Activated CD8-positive, alpha-beta memory T cell treated with anti-CD3 and anti-CD28 coated beads for 36 hours (primary cell): ENCODE measurements around the gene CDC42BPA. TPM values are rescaled to one million over a fixed set of nuclear protein-coding genes. Genes with fewer than 3 reads are reported as not detected.

Source experiments
- CTCF ChIA-PET: fragments of 350-600 bp; sonication (Branson Sonifier 250); formaldehyde crosslinking; loops from one replicate; lab custom pipeline; 2021; ENCODE audit warnings: antibody characterized with exemption; lab: Charles Lee
- POLR2A ChIA-PET: fragments of 350-600 bp; sonication (Branson Sonifier 250); formaldehyde crosslinking; loops from one replicate; lab custom pipeline; 2021; ENCODE audit warnings: antibody characterized with exemption; lab: Charles Lee
- total RNA-seq, 2 experiments: library from RNA; stranded (reverse); gene quantifications; one replicate each; pipeline ENCODE4 v1.2.3, GENCODE V29; 2021

Gene CDC42BPA
- total RNA-seq, 2 experiments from 2014 or later = 0.84 to 1.3 TPM

DNA sequence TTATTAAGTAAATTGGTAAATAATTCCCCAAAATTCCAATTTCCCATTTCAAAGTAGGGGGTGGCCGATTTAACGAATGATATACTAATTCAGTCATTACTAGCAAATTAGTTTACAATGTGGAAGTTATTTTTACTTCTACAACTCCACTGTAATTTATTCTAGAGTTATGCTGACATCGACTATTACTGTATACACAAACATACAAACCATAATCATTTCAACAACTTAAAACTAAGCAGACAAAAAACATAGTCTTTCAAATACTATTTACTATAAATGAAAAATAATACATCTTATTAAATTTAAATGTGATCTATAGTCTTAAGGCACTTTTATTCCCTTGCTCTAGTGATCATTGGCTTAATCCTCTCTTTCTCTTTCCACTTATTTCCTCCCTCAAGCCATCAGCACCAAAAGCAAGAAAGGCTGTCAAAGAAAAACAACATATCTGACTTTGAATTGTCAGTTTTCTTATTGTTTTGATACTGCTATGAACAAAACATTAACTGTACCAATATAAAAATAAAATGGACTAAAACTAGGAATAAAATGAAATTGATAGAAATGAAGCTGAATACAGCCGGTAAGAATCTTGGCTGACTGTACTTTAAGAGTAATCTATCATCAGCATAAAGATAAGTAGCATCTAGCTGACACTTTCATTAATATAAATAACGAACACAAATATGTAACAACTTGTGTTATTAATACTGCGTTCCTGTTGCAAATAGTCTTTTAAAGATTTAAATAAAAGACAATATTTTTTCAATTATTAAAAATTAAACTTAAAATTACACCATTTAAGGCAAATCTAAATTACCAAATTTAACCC is 4.1 kb downstream of the CDC42BPA start:
- ChIA-PET CTCF (interaction anchor here (0.6 kb wide), 1 partner anchor 13 kb away, joined by 3 read pairs; no protein-coding TSS in a partner anchor), POLR2A (no interaction called here)

DNA sequence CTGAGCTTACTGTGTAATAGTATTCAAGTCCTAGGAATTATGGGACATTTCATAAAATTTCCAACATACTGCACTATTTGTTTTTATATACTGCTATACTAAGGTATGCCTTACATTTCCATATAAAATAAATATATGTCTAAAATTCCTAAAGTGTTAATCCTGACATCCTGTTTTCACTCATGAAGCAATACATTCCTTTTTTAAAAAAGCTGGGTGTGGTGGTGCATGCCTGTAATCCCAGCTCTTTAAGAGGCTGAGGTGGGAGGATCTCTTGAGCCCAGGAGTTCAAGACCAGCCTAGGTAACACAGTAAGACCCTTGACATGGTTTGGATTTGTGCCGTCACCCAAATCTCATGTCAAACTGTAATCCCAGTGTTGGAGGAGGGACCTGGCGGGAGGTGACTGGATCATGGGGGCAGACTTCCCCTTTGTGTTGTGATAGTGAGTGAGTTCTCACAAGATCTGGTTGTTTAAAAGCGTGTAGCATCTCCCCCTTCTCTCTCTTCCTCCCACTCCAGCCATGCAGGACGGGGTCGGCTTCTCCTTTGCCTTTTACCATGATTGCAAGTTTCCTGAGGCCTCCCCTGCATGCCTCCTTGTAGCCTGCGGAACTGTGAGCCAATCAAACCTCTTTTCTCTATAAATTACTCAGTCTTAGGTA is 5.8 kb downstream of the CDC42BPA start:
- ChIA-PET CTCF (no interaction called here), POLR2A (no interaction called here)

DNA sequence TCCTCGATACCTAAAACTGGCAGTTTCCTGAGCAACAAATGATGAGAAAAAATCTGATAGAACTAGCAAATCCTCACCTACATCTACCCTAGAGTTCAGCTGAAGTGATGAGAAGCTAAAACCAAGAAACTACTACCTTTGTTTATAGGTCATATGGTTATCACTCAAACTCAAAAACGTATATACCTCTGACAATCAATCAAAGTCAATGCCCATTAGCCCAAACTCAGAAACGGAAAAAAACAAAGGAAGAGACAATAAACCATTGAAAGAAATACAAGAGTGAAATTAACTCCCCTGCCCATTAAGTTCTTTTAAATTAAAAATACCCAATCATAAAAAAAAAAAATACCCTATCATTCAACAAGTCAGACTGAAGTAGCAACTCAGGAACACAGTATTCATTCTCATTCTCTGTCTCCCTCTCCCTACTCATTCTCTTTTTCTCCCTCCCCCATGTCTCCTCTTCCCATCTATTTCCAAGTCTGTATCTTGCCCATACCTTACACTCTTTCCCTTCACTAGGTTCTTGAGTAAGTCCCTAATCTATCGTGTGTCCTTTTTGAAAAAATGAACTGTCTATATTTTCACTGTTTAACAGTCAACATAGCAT is 6.8 kb downstream of the CDC42BPA start:
- POLR2A ChIA-PET = no interaction called here
- CTCF ChIA-PET = no interaction called here

DNA sequence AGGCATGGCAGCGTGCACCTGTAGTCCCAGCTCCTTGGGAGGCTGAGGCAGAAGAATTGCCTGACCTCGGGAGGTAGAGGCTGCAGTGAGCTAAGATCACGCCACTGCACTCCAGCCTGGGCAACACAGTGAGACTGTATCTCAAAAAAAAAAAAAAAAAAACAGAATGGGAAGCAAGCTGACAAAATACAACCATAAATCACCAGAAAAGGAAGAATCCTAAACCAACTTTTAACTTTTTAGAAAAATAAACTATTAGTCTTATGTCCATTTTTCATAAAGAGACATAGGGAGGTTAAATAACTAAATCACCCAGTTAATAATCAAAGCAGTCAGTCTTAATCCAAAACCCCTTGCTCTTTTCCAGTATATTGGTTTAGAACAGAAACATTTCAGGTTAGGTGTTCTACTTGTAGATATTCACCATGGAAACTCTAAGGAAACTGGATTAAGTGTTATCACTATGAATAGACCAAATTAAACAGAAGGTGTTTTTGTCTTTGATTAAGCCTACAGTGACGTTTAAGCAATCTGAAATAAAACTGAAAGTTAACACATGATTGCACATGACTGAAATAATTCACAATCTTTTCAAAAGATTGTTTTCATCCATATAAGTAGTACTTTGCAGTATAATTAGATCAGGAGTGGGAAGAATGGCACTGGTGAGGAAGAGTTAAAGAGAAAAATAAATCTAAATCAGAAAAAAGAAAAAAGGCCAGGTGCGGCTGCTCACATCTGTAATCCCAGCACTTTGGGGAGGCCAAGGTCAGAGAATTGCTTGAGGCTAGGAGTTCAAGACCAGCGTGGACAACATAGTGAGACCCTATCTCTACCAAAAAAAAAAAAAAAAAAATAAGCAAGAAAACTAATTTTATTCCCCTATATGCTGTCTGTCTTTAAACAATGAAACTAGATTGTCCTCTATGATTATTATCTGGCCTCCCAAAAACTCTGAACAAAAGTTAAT is 9.6 kb downstream of the CDC42BPA start:
- ChIA-PET CTCF (no interaction called here), POLR2A (no interaction called here)

DNA sequence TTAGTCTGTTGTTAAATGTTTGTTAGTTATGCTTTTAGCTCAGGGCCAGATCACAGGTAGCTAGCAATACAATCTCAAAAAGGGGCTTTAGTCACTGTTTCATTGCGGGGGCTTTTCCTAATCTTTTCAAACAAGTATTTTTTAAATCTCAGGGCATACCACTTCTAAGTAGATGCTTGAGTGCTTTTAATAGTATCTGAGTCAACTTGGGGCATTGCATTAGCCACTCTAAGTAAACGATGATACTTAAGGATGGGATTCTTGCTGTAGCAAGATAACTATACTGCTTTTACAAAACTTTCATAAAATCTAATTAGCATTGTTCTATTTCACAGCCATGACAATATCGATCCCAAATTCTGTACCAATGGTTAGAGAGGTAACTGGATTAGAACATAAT is 11.6 kb downstream of the CDC42BPA start:
- CTCF ChIA-PET = no interaction called here
- POLR2A ChIA-PET = no interaction called here

DNA sequence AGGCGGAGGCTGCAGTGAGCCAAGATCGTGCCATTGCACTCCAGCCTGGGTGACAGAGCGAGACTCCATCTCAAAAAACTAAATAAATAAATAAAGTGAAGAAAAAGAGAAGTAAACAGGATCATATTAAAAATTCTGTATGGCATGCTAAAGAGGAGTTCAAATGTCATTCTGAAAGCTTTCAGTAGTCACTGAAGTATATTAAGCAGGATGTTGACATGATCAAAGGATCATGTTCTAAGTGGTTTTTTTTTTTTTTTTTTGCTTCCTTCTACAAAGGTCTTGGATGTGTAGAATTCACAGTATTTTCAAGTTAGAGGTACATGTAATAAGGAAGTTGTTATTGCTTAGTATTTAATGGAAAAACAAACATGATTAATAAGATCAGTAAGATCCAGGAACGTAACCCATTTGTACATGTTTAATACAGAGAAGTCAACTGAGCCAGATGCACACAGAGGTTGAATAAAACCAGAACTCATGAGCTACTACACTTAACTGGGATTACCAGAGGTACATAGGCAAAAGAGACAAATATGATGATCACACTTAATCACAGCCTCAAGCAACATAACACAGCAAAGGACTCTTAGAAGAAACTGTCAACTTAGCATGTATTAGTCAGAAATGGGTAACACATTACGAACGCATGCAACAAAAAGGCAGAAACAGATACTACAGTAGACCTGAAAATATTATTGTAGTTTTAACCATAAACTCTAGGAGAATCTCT is 12.2 kb downstream of the CDC42BPA start:
- CTCF ChIA-PET = no interaction called here
- POLR2A ChIA-PET = no interaction called here

DNA sequence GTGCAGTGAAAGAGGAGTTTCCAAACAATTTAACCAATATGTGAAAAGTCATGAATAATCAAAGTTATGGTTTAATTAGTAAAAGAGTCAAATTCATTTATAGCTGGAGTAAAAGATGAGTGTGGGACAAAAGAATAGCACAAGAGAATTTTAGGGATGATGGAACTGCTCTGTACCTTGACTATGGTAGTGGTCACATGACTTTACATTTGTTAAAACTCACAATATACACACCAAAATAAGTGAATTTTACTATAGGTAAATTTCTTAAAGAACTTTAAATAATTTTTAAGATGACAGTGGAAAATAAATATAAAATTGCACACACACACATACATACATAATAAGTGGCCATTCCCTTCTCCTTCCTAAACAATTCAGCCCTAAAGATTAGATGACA is 13.6 kb downstream of the CDC42BPA start:
- ChIA-PET POLR2A (no interaction called here), CTCF (no interaction called here)

DNA sequence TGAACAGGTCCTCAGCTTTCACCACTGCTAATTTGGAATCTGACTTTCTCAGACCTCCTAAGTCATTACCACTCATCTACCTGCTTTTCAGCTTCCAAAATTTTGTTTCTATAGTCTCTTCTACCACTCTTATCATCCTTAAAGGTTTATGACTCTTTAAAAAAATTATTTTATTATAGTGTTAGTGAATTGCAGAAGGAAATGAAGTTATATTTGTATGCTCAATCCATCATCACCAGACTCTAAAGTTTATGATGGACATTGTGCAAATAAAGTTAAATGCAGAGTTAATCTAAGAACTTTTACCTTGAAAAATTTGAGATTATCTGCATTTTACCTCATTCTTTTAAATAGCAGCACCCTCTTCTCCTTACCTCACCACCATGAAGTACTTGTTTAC is 14.6 kb downstream of the CDC42BPA start:
- CTCF ChIA-PET = no interaction called here

DNA sequence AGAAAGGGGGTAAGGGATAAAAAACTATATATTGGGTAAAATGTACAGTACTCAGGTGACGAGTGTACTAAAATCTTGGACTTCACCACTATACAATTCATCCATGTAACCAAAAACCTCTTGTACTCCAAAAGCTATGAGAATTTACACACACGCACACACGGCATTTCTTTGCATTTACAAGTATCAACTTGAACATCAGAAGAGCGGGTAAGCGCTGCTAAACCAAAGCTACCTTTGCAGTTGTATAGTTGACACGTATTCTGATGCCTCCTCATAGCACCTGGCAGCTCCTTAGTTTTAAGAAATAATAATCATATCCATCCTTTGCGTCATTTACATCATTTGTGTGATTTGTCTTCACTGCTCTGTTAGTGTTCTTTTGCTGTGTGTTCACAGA is 17.6 kb downstream of the CDC42BPA start:
- ChIA-PET POLR2A (no interaction called here), CTCF (interaction anchor here (0.7 kb wide), 1 partner anchor 13 kb away, joined by 3 read pairs; no protein-coding TSS in a partner anchor)

More for the DNA sequence above, 14.6 kb downstream of the CDC42BPA start:
- POLR2A ChIA-PET = no interaction called here

DNA sequence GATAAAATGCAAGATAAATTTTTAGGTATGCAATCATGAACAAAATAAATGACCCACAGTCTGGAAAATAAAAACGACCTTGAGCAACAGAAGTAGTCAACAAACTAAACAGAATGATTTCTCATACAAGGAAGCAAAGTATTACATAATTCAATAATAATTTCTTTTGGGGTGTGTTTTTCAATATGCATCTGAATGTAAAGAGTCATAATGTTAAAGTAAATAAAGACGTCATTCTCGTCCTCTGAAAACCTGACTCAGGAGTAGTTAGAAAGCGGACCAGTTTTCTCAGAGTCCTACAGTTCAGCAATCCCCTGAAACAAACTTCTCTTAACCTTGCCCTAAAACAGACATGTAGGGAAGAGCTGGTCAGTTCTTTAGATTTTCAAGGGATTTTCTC is 18.6 kb downstream of the CDC42BPA start:
- ChIA-PET CTCF (no interaction called here), POLR2A (interaction anchor here (0.6 kb wide), 1 partner anchor 33 kb away, joined by 3 read pairs; no protein-coding TSS in a partner anchor)

DNA sequence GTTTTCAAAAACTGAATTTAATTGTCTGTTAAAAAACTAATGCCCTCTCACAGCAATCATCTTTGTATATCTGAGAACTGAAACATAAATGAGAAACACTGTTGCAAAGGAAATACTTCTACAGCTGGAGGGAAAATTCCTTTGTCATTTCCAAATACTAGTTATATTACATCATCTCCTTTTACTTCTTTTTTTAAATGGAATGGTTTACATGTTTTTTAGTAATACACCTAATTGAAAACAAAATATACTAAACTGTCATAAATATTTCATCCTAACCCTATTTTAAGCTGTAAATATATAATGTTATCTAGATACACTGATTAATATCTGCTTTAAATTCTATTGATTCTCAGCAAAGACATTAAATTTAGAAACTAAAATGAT is 19.1 kb downstream of the CDC42BPA start:
- ChIA-PET CTCF (no interaction called here), POLR2A (interaction anchor here (0.6 kb wide), 1 partner anchor 33 kb away, joined by 3 read pairs; no protein-coding TSS in a partner anchor)

DNA sequence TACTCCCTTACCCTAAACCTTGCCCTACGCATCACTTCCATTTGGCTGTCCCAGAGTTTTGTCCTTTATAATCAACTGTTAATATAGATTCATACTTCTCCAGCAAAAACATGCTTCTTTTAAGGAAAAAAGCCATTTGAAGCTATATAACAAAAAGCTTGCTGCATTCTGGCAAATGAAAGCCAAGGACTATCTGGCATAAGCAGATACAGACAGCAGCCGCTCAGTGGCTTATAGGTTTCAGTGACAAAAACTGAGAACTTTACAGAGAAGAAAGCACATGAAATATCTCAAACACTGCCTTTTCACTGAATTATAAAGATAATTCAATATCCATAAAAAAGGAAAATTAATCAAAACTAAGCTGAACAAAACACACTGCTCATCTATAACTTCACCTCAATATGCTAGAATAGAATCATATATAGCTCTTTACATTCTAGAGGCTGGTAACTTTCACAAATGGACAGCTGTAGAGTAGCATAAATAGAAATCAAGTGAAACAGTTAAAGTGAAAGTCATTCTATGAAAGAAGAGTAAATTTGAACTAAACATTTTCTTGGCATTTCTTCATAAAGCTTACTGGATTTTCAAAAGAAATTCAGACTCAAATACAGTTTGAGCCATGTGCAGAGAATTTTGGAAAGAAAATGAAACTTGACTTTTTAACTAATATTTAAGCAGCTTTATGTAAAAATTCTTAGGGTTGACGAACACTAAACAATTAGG is 19.6 kb downstream of the CDC42BPA start:
- ChIA-PET POLR2A (no interaction called here), CTCF (no interaction called here)

DNA sequence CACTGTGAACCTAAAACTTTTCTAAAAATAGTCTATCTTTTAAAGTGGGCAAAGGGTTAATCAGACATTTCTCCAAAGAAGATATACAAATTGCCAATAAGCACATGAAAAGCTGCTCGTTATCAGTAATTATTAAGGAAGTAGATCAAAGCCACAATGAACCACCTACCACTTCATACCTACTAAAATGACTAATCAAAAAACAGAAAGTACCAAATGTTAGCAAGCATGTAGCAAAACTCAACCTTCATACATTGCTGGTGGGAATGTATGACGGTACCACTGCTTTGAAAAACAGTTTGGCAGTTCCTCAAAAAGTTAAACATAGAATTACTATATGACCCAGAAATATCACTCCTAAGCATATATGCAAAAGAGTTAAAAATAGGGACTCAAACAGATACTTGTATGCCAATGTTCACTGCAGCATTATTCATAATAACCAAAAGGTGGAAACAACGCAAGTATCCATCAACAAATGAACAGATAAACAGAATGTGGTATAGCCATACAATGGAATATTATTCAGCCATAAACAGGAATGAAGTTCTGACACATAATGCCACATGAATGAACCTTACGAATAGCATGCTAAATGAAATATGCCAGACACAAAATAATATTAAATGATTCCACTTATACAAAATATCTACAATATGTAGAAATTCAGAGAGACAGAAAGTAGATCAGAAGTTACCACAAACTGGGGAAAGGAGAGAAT is 21.1 kb downstream of the CDC42BPA start:
- ChIA-PET POLR2A (no interaction called here), CTCF (no interaction called here)

DNA sequence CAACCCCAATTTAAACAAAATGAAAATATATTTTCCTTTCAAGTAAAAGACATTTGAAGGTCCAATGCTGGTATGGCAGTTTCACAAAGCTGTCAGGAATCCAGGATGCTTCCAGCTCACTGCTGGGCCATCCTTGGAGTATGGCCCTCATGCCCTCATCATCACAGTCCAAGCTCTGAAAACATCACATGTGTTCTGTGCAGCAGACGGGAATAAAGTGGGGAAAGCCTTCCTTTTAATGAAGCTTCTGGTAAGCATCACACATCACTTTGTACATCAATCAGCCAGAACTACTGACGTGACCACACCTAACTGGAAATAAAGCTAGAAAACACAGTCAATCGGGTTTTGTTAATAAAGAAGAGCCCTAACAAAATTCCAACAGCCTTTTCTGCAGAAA is 22.7 kb downstream of the CDC42BPA start:
- ChIA-PET POLR2A (no interaction called here), CTCF (no interaction called here)

DNA sequence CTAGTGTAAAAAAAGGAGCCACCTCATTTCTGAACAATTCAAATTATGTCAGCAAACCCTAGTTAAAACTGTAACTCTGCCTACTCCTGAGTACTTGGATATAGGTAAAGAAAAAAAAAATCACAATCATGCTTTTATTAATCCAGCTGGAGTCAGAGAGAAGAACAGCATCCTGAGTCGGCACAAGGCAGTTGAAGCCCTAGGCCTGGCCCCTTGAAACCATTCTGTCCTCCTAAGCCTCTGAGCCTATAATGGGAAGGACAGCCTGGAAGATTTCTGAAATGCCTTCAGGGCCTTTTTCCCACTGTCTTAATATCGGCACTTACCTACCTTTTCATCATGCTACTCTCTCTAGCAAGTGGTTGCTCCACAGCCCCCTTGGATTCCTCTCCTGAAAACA is 32.5 kb downstream of the CDC42BPA start:
- ChIA-PET CTCF (no interaction called here), POLR2A (no interaction called here)

DNA sequence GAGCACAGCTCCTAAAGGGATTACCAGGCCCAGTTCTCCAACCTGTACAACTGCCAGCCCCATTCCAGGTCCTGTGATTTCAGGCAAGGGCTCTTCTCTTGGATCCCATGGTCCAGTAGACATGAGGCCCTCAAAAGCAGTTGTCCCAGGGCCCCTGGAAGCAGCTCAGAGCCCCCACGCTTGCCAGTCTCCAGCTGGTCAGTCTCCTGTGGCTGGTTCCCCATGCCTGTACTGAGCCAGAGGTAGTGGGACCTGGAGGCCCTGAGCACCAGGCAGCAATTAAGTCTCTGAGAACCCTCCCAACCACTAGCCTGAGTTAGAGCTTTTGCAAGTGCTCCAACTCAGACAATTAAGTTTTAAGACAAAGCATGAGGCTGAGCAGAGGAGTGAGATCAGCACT is 36.9 kb downstream of the CDC42BPA start:
- POLR2A ChIA-PET = interaction anchor here (0.7 kb wide), 1 partner anchor 62 kb away, joined by 5 read pairs; no protein-coding TSS in a partner anchor
- CTCF ChIA-PET = no interaction called here

DNA sequence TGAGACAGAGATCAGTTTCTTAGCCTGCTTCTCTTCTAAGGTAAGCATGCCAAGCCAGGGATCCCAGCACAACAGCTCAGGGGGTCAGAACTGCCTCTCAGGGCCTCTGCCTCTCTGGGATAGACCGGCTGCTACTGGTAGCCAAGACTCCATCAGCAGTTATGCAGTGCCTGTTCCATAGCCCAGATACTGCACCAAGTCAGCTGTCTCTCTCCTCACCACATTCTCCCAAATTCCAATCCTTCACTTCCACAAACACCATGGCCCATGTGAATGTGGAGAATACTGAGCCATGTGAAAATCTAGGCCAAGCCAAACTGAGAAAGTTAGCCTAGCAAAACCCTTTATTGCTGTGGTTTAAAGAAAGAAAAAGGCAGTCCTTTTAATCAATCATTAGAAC is 37.5 kb downstream of the CDC42BPA start:
- ChIA-PET POLR2A (no interaction called here), CTCF (no interaction called here)
